Activated T-cell treated with anti-CD3 and anti-CD28 coated beads, Interleukin-2, amount 50 U/mL, for 24 hours (primary cell): ENCODE measurements around the gene TLR4.

Experiments used
- DNase-seq: peaks from one replicate; pipeline ENCODE4 v3.0.0-alpha.2; 2020
- H3K27ac Mint-ChIP-seq: 2 replicates; pipeline ENCODE4 v1.8.0; 2020; ENCODE audit warnings: mild to moderate bottlenecking, mixed read lengths
- H3K27me3 Mint-ChIP-seq: 2 replicates; pipeline ENCODE4 v1.8.0; 2020; ENCODE audit warnings: mixed read lengths
- H3K36me3 Mint-ChIP-seq: 2 replicates; pipeline ENCODE4 v1.8.0; 2020; ENCODE audit warnings: low read depth, mixed read lengths
- H3K4me1 Mint-ChIP-seq: 2 replicates; pipeline ENCODE4 v1.8.0; 2020; ENCODE audit warnings: low read depth, mixed read lengths
- H3K4me3 Mint-ChIP-seq: 2 replicates; pipeline ENCODE4 v1.8.0; 2020; ENCODE audit warnings: mild to moderate bottlenecking, moderate library complexity, mixed read lengths
- H3K9me3 Mint-ChIP-seq: 2 replicates; pipeline ENCODE4 v1.8.0; 2020; ENCODE audit warnings: mixed read lengths

The TLR4 gene

GRCh38 chr9:117697046-117697445 is 7.2 kb upstream of the TLR4 start:
- DNase-seq: no peak
- H3K36me3 Mint-ChIP-seq: no peaks in the 10 kb centered on the region
- no peaks in the 10 kb centered on the region for H3K4me1 Mint-ChIP-seq
- H3K27me3 Mint-ChIP-seq: no peaks in the 10 kb centered on the region
- peaks cover 6% of the 10 kb centered on the region for H3K9me3 Mint-ChIP-seq
- no peak overlapping the region for H3K4me3 Mint-ChIP-seq
- no peak overlapping the region for H3K27ac Mint-ChIP-seq

GRCh38 chr9:117703537-117703936 is 666 bp upstream of the TLR4 start:
- Mint-ChIP-seq H3K27ac (no peak overlapping the region), H3K36me3 (no peaks in the 10 kb centered on the region), H3K4me3 (no peak overlapping the region), H3K27me3 (no peaks in the 10 kb centered on the region), H3K9me3 (no peaks in the 10 kb centered on the region), H3K4me1 (no peaks in the 10 kb centered on the region)
- DNase-seq: no peak

- no peaks in the 10 kb centered on the region for H3K9me3 Mint-ChIP-seq
- no peaks in the 10 kb centered on the region for H3K27me3 Mint-ChIP-seq
- no peak overlapping the region for H3K27ac Mint-ChIP-seq
- no peak overlapping the region for H3K4me3 Mint-ChIP-seq
- no peaks in the 10 kb centered on the region for H3K36me3 Mint-ChIP-seq
- H3K4me1 Mint-ChIP-seq: no peaks in the 10 kb centered on the region
- no peak for DNase-seq
These were observed 394 bp downstream of the TLR4 start for GRCh38 chr9:117704597-117704996.

- Mint-ChIP-seq H3K27ac (no peak overlapping the region), H3K27me3 (no peaks in the 10 kb centered on the region), H3K4me3 (no peak overlapping the region), H3K9me3 (no peaks in the 10 kb centered on the region), H3K4me1 (no peaks in the 10 kb centered on the region), H3K36me3 (no peaks in the 10 kb centered on the region)
- DNase-seq: no peak
These were observed 1.2 kb downstream of the TLR4 start for GRCh38 chr9:117705386-117705785.

GRCh38 chr9:117706421-117707116 is 2.4 kb downstream of the TLR4 start:
- Mint-ChIP-seq H3K27ac (no peak overlapping the region), H3K4me1 (no peaks in the 10 kb centered on the region), H3K9me3 (no peaks in the 10 kb centered on the region), H3K36me3 (no peaks in the 10 kb centered on the region), H3K4me3 (no peak overlapping the region), H3K27me3 (no peaks in the 10 kb centered on the region)
- DNase-seq: no peak

- DNase-seq: no peak
- Mint-ChIP-seq H3K36me3 (no peaks in the 10 kb centered on the region), H3K4me3 (no peak overlapping the region), H3K27me3 (no peaks in the 10 kb centered on the region), H3K4me1 (no peaks in the 10 kb centered on the region), H3K9me3 (no peaks in the 10 kb centered on the region), H3K27ac (no peak overlapping the region)
These were observed 3.4 kb downstream of the TLR4 start for GRCh38 chr9:117707561-117707960.

GRCh38 chr9:117709936-117710335 is 5.7 kb downstream of the TLR4 start:
- Mint-ChIP-seq H3K4me3 (no peak overlapping the region), H3K36me3 (no peaks in the 10 kb centered on the region), H3K9me3 (no peaks in the 10 kb centered on the region), H3K27me3 (peaks cover 2% of the 10 kb centered on the region), H3K27ac (no peak overlapping the region), H3K4me1 (no peaks in the 10 kb centered on the region)
- DNase-seq: no peak

GRCh38 chr9:117714282-117714681 is 10.1 kb downstream of the TLR4 start:
- H3K27ac Mint-ChIP-seq: no peak overlapping the region
- peaks cover 8% of the 10 kb centered on the region for H3K27me3 Mint-ChIP-seq
- H3K36me3 Mint-ChIP-seq: no peaks in the 10 kb centered on the region
- DNase-seq: no peak
- H3K9me3 Mint-ChIP-seq: peaks cover 2% of the 10 kb centered on the region
- no peak overlapping the region for H3K4me3 Mint-ChIP-seq
- H3K4me1 Mint-ChIP-seq: peaks cover 8% of the 10 kb centered on the region

- H3K9me3 Mint-ChIP-seq: peaks cover 2% of the 10 kb centered on the region
- H3K27me3 Mint-ChIP-seq: peaks cover 8% of the 10 kb centered on the region
- no peaks in the 10 kb centered on the region for H3K36me3 Mint-ChIP-seq
- H3K27ac Mint-ChIP-seq: no peak overlapping the region
- peaks cover 8% of the 10 kb centered on the region for H3K4me1 Mint-ChIP-seq
- DNase-seq: no peak
- H3K4me3 Mint-ChIP-seq: no peak overlapping the region
These were observed 11.3 kb downstream of the TLR4 start for GRCh38 chr9:117715411-117715989.

- Mint-ChIP-seq H3K27me3 (peaks cover 10% of the 10 kb centered on the region), H3K9me3 (peaks cover 2% of the 10 kb centered on the region), H3K27ac (no peak overlapping the region), H3K4me3 (no peak overlapping the region), H3K4me1 (peaks cover 8% of the 10 kb centered on the region), H3K36me3 (no peaks in the 10 kb centered on the region)
- no peak for DNase-seq
These were observed 13.9 kb downstream of the TLR4 start for GRCh38 chr9:117718085-117718484.

GRCh38 chr9:117718701-117719100 is 14.5 kb downstream of the TLR4 start:
- Mint-ChIP-seq H3K27ac (no peak overlapping the region), H3K4me3 (no peak overlapping the region)

GRCh38 chr9:117719161-117719920 is 15.1 kb downstream of the TLR4 start:
- Mint-ChIP-seq H3K4me1 (peaks cover 8% of the 10 kb centered on the region), H3K27me3 (peaks cover 8% of the 10 kb centered on the region), H3K9me3 (peaks cover 2% of the 10 kb centered on the region), H3K4me3 (no peak overlapping the region), H3K27ac (no peak overlapping the region), H3K36me3 (no peaks in the 10 kb centered on the region)
- no peak for DNase-seq

More at GRCh38 chr9:117718701-117719100, 14.5 kb downstream of the TLR4 start:
- no peak for DNase-seq
- peaks cover 10% of the 10 kb centered on the region for H3K27me3 Mint-ChIP-seq
- H3K4me1 Mint-ChIP-seq: peaks cover 8% of the 10 kb centered on the region
- H3K9me3 Mint-ChIP-seq: peaks cover 2% of the 10 kb centered on the region
- no peaks in the 10 kb centered on the region for H3K36me3 Mint-ChIP-seq

- H3K27ac Mint-ChIP-seq: no peak overlapping the region
- DNase-seq: no peak
- H3K9me3 Mint-ChIP-seq: peaks cover 2% of the 10 kb centered on the region
- no peaks in the 10 kb centered on the region for H3K36me3 Mint-ChIP-seq
- no peak overlapping the region for H3K4me3 Mint-ChIP-seq
- peaks cover 8% of the 10 kb centered on the region for H3K27me3 Mint-ChIP-seq
- peaks cover 8% of the 10 kb centered on the region for H3K4me1 Mint-ChIP-seq
These were observed 15.9 kb downstream of the TLR4 start for GRCh38 chr9:117720066-117720465.

GRCh38 chr9:117720555-117720954 is 16.4 kb downstream of the TLR4 start:
- Mint-ChIP-seq H3K27me3 (peaks cover 6% of the 10 kb centered on the region), H3K36me3 (no peaks in the 10 kb centered on the region), H3K27ac (no peak overlapping the region), H3K4me3 (no peak overlapping the region), H3K4me1 (peaks cover 8% of the 10 kb centered on the region), H3K9me3 (peaks cover 2% of the 10 kb centered on the region)
- DNase-seq: no peak

- no peak overlapping the region for H3K27ac Mint-ChIP-seq
- peaks cover 3% of the 10 kb centered on the region for H3K27me3 Mint-ChIP-seq
- H3K4me1 Mint-ChIP-seq: peaks cover 8% of the 10 kb centered on the region
- H3K36me3 Mint-ChIP-seq: no peaks in the 10 kb centered on the region
- peaks cover 2% of the 10 kb centered on the region for H3K9me3 Mint-ChIP-seq
- DNase-seq: no peak
- H3K4me3 Mint-ChIP-seq: no peak overlapping the region
These were observed 16.8 kb downstream of the TLR4 start for GRCh38 chr9:117720987-117721386.
